H9 (cell line): Measurements from ENCODE around the gene BSPRY. TPM values are rescaled to one million over a fixed set of nuclear protein-coding genes. Genes with fewer than 3 reads are reported as not detected.

ENCODE experiments used
- DNase-seq: peaks from one replicate; pipeline ENCODE4 v3.0.0-alpha.2; 2017
- H2AFZ ChIP-seq: one replicate; pipeline ENCODE4 v1.6.1; 2013; ENCODE audit warnings: mild to moderate bottlenecking, low read length, control low read depth, moderate library complexity
- H2AK5ac ChIP-seq: 2 replicates; pipeline ENCODE4 v1.6.1; 2013; ENCODE audit warnings: low read length, control low read depth, mixed read lengths; ENCODE audit not compliant: insufficient read length
- H2BK120ac ChIP-seq: one replicate; pipeline ENCODE4 v1.6.1; 2013; ENCODE audit warnings: low read depth, mild to moderate bottlenecking, low read length, control low read depth, inconsistent platforms; ENCODE audit not compliant: poor library complexity, severe bottlenecking
- H2BK12ac ChIP-seq: 2 replicates; pipeline ENCODE4 v1.6.1; 2013; ENCODE audit warnings: low read length, control low read depth, mixed read lengths, low read depth; ENCODE audit not compliant: insufficient read length
- H2BK15ac ChIP-seq: 2 replicates; pipeline ENCODE4 v1.6.1; 2013; ENCODE audit warnings: low read depth, low read length, control low read depth
- H2BK20ac ChIP-seq: one replicate; pipeline ENCODE4 v1.6.1; 2013; ENCODE audit warnings: low read depth, mild to moderate bottlenecking, low read length, control low read depth, inconsistent platforms; ENCODE audit not compliant: poor library complexity, severe bottlenecking
- H2BK5ac ChIP-seq: 2 replicates; pipeline ENCODE4 v1.6.1; 2013; ENCODE audit warnings: low read length, control low read depth, mixed read lengths; ENCODE audit not compliant: insufficient read length
- H3K14ac ChIP-seq: 2 replicates; pipeline ENCODE4 v1.6.1; 2013; ENCODE audit warnings: low read length, control low read depth; ENCODE audit not compliant: insufficient read depth
- H3K18ac ChIP-seq: 2 replicates; pipeline ENCODE4 v1.6.1; 2013; ENCODE audit warnings: low read depth, mild to moderate bottlenecking, mixed read lengths, low read length, control low read depth; ENCODE audit not compliant: insufficient read length
- H3K23ac ChIP-seq: 2 replicates; pipeline ENCODE4 v1.6.1; 2013; ENCODE audit warnings: low read length, control low read depth, mixed read lengths, low read depth; ENCODE audit not compliant: insufficient read length
- H3K23me2 ChIP-seq: 2 replicates; pipeline ENCODE4 v1.6.1; 2013; ENCODE audit warnings: low read depth, mild to moderate bottlenecking, mixed read lengths, low read length, control low read depth; ENCODE audit not compliant: insufficient read length, poor library complexity, severe bottlenecking
- H3K27ac ChIP-seq: 2 replicates; pipeline ENCODE4 v1.5.1; 2013; ENCODE audit warnings: low read length, control low read depth, mixed read lengths, low read depth; ENCODE audit not compliant: insufficient read length
- H3K27me3 ChIP-seq: 2 replicates; pipeline ENCODE4 v1.6.1; 2013; ENCODE audit warnings: low read length, control low read depth, inconsistent platforms; ENCODE audit not compliant: insufficient read depth
- H3K4ac ChIP-seq: 2 replicates; pipeline ENCODE4 v1.6.1; 2013; ENCODE audit warnings: low read depth, mild to moderate bottlenecking, control low read depth, inconsistent platforms, low read length, moderate library complexity
- H3K4me1 ChIP-seq: 2 replicates; pipeline ENCODE4 v1.6.1; 2013; ENCODE audit warnings: low read length, control low read depth, inconsistent platforms; ENCODE audit not compliant: insufficient read depth
- H3K4me2 ChIP-seq: 2 replicates; pipeline ENCODE4 v1.6.1; 2013; ENCODE audit warnings: low read length, control low read depth, mixed read lengths; ENCODE audit not compliant: insufficient read length, insufficient read depth
- H3K56ac ChIP-seq: 2 replicates; pipeline ENCODE4 v1.6.1; 2013; ENCODE audit warnings: low read depth, mild to moderate bottlenecking, mixed read lengths, low read length, control low read depth; ENCODE audit not compliant: insufficient read length
- H3K79me1 ChIP-seq: 2 replicates; pipeline ENCODE4 v1.6.1; 2013; ENCODE audit warnings: low read depth, mild to moderate bottlenecking, moderate library complexity, low read length, control low read depth, inconsistent platforms; ENCODE audit not compliant: insufficient read depth, poor library complexity, severe bottlenecking
- H3K79me2 ChIP-seq: 2 replicates; pipeline ENCODE4 v1.6.1; 2013; ENCODE audit warnings: low read length, control low read depth, inconsistent platforms; ENCODE audit not compliant: insufficient read depth
- H3K9ac ChIP-seq: 2 replicates; pipeline ENCODE4 v1.6.1; 2013; ENCODE audit warnings: low read length, control low read depth, mixed read lengths; ENCODE audit not compliant: insufficient read length; ENCODE audit errors: extremely low read depth
- H3K9me3 ChIP-seq: one replicate; pipeline ENCODE4 v1.6.1; 2013; ENCODE audit warnings: low read depth, low read length, inconsistent platforms; ENCODE audit not compliant: control insufficient read depth
- H3T11ph ChIP-seq: one replicate; pipeline ENCODE4 v1.6.1; 2013; ENCODE audit warnings: mild to moderate bottlenecking, low read length, control low read depth, inconsistent platforms
- H4K20me1 ChIP-seq: one replicate; pipeline ENCODE4 v1.6.1; 2013; ENCODE audit not compliant: control insufficient read depth, insufficient read length, insufficient read depth
- H4K5ac ChIP-seq: 2 replicates; pipeline ENCODE4 v1.6.1; 2013; ENCODE audit warnings: low read depth, mild to moderate bottlenecking, mixed read lengths, low read length, control low read depth; ENCODE audit not compliant: insufficient read length
- H4K8ac ChIP-seq: replicated peaks from 2 replicates; pipeline ENCODE4 v1.6.1; 2013; ENCODE audit warnings: low read length, control low read depth, mixed read lengths, low read depth; ENCODE audit not compliant: insufficient read length
- H4K91ac ChIP-seq: 2 replicates; pipeline ENCODE4 v1.6.1; 2013; ENCODE audit warnings: low read depth, mild to moderate bottlenecking, moderate library complexity, mixed read lengths, low read length, control low read depth; ENCODE audit not compliant: insufficient read length
- H3K27ac Mint-ChIP-seq, 3 experiments: 2 replicates in 2 of 3; 3 replicates in 1 of 3; pipeline ENCODE4 v1.8.0; 2020 to 2021; ENCODE audit warnings: mixed read lengths in 3 of 3, mild to moderate bottlenecking in 1 of 3, moderate library complexity in 1 of 3
- H3K27me3 Mint-ChIP-seq: 2 replicates; pipeline ENCODE4 v1.8.0; 2021; ENCODE audit warnings: low read depth, mild to moderate bottlenecking, moderate library complexity, mixed read lengths
- H3K36me3 Mint-ChIP-seq, 3 experiments: 2 replicates in 2 of 3; 3 replicates in 1 of 3; pipeline ENCODE4 v1.8.0; 2020 to 2021; ENCODE audit warnings: low read depth in 3 of 3, mixed read lengths in 3 of 3; ENCODE audit not compliant: insufficient read depth in 1 of 3
- H3K4me1 Mint-ChIP-seq, 2 experiments: 2 replicates each; pipeline ENCODE4 v1.8.0; 2020; ENCODE audit warnings: mixed read lengths in 2 of 2
- H3K4me3 Mint-ChIP-seq, 2 experiments: 2 replicates in 1 of 2; 3 replicates in 1 of 2; pipeline ENCODE4 v1.8.0; 2020 to 2021; ENCODE audit warnings: mild to moderate bottlenecking in 2 of 2, mixed read lengths in 2 of 2, moderate library complexity in 1 of 2
- H3K9me3 Mint-ChIP-seq, 2 experiments: 2 replicates in 1 of 2; 3 replicates in 1 of 2; pipeline ENCODE4 v1.8.0; 2020; ENCODE audit warnings: mild to moderate bottlenecking in 2 of 2, mixed read lengths in 2 of 2, moderate library complexity in 1 of 2
- WGBS: extraction: QIAGEN DNeasy Blood & Tissue Kit; methylation state at CpG from one replicate; pipeline ENCODE4 v1.1.7; 2013; ENCODE audit warnings: missing lambda C conversion rate, low lambda C conversion rate, mixed read lengths; ENCODE audit not compliant: insufficient read length; ENCODE audit errors: extremely low coverage; 5-methylcytosine and 5-hydroxymethylcytosine counted together
- total RNA-seq: library from RNA; stranded (reverse); gene quantifications from 2 replicates; pipeline ENCODE4 v1.2.1, GENCODE V29; 2021
- TF ChIP-seq, protein P1 (sequence below): fragments of 200-600 bp; sonication (generic); conservative IDR thresholded peaks from 3 replicates; pipeline ENCODE4 v1.8.0; 2021; ENCODE audit warnings: antibody characterized with exemption, mild to moderate bottlenecking

BSPRY gene
- total RNA-seq, 1 experiment from 2014 or later, result 4.5 TPM

DNA sequence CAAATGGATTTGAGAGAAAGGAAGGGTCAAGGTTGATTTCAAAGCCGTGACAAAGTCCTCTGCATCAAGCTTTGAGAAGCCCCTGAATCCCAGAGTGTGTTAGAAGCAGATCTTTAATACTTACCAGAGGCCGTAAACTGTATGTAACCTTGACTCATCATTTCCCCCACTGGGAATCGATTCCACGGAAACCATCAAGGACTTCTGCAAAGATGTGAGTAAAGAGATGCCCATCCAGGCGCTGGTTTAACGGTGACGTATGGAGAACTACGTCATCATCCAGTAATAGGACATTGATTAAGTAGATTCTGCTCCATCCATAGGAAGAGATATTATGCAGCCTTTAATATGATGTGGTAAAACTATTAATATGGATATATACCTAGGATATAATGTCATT, 47.8 kb upstream of the BSPRY start:
- H4K91ac ChIP-seq, result no peak overlapping the region
- no peaks in the 10 kb centered on the region for H4K20me1 ChIP-seq
- no peak overlapping the region for H2AFZ ChIP-seq
- H4K8ac ChIP-seq, result no peak overlapping the region
- no peak for DNase-seq
- H3K27ac ChIP-seq, result no peak overlapping the region
- H2BK120ac ChIP-seq, result no peak overlapping the region
- no peaks in the 10 kb centered on the region for H3K79me1 ChIP-seq
- H3K9me3 ChIP-seq, result no peaks in the 10 kb centered on the region
- no peaks in the 10 kb centered on the region for H3K23me2 ChIP-seq
- no peak overlapping the region for H3K14ac ChIP-seq
- no CpG with 5 or more reads among the region's 8 CpGs for WGBS
- H3K27ac Mint-ChIP-seq, result no peak overlapping the region
- H4K5ac ChIP-seq, result no peak overlapping the region
- H3T11ph ChIP-seq, result no peak overlapping the region
- no peak overlapping the region for H3K23ac ChIP-seq
- peaks cover 13 to 16% of the 10 kb centered on the region in 2 experiments for H3K4me1 Mint-ChIP-seq
- H3K4me1 ChIP-seq, result no peaks in the 10 kb centered on the region
- H3K4me3 Mint-ChIP-seq, result no peak overlapping the region
- H3K27me3 ChIP-seq, result no peaks in the 10 kb centered on the region
- H2BK20ac ChIP-seq, result no peak overlapping the region
- no peak overlapping the region for H2BK12ac ChIP-seq
- H2BK5ac ChIP-seq, result no peak overlapping the region
- no peaks in the 10 kb centered on the region for H3K36me3 Mint-ChIP-seq
- H3K79me2 ChIP-seq, result no peaks in the 10 kb centered on the region
- H3K27me3 Mint-ChIP-seq, result no peaks in the 10 kb centered on the region; the same call in none of the 2 replicates
- no peak overlapping the region for H3K9ac ChIP-seq
- no peak overlapping the region for H2AK5ac ChIP-seq
- TF ChIP-seq, protein P1, sequence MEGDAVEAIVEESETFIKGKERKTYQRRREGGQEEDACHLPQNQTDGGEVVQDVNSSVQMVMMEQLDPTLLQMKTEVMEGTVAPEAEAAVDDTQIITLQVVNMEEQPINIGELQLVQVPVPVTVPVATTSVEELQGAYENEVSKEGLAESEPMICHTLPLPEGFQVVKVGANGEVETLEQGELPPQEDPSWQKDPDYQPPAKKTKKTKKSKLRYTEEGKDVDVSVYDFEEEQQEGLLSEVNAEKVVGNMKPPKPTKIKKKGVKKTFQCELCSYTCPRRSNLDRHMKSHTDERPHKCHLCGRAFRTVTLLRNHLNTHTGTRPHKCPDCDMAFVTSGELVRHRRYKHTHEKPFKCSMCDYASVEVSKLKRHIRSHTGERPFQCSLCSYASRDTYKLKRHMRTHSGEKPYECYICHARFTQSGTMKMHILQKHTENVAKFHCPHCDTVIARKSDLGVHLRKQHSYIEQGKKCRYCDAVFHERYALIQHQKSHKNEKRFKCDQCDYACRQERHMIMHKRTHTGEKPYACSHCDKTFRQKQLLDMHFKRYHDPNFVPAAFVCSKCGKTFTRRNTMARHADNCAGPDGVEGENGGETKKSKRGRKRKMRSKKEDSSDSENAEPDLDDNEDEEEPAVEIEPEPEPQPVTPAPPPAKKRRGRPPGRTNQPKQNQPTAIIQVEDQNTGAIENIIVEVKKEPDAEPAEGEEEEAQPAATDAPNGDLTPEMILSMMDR, result no peak
- no peak overlapping the region for H3K56ac ChIP-seq
- no peak overlapping the region for H2BK15ac ChIP-seq
- H3K18ac ChIP-seq, result no peak overlapping the region
- no peak overlapping the region for H3K4ac ChIP-seq
- no peak overlapping the region for H3K4me2 ChIP-seq
- no peaks in the 10 kb centered on the region for H3K9me3 Mint-ChIP-seq
